ENCODE measurements around the gene SIM2. TPM values are rescaled to one million over a fixed set of nuclear protein-coding genes. Genes with fewer than 3 reads are reported as not detected.

The SIM2 gene
- total RNA-seq, 1 donor from 2014 or later: not detected

GRCh38 chr21:36723371-36723881 lies 24.5 kb downstream of the SIM2 start:
- Histone ChIP-seq H3K4me3 (no peak overlapping the region), H3K27me3 (ENCODE audit: low read depth) (peaks cover 83% of the 10 kb centered on the region), H3K27ac (replicated peaks) (no peak overlapping the region), H3K9me3 (replicated peaks) (no peaks in the 10 kb centered on the region), H3K36me3 (no peaks in the 10 kb centered on the region), H3K4me1 (no peaks in the 10 kb centered on the region)
- intact Hi-C loops (cut with micrococcal nuclease): no loop called here
- DNase-seq: no peak
- TF ChIP-seq CTCF (IDR thresholded peaks at IDR 0.05; ENCODE audit: borderline replicate concordance): no peak

GRCh38 chr21:36724660-36725059 lies 25.7 kb downstream of the SIM2 start:
- no peak for DNase-seq
- Histone ChIP-seq H3K9me3 (replicated peaks) (no peaks in the 10 kb centered on the region), H3K4me3 (no peak overlapping the region), H3K27ac (replicated peaks) (no peak overlapping the region), H3K4me1 (no peaks in the 10 kb centered on the region), H3K27me3 (ENCODE audit: low read depth) (peaks cover 80% of the 10 kb centered on the region), H3K36me3 (no peaks in the 10 kb centered on the region)
- intact Hi-C loops (cut with micrococcal nuclease): no loop called here
- TF ChIP-seq CTCF (IDR thresholded peaks at IDR 0.05; ENCODE audit: borderline replicate concordance): no peak

- DNase-seq: no peak
Observed at GRCh38 chr21:36725793-36726386, 27.0 kb downstream of the SIM2 start.

GRCh38 chr21:36727866-36728265 lies 29.0 kb downstream of the SIM2 start:
- no peaks in the 10 kb centered on the region for H3K36me3 ChIP-seq
- H3K27ac ChIP-seq (replicated peaks): no peak overlapping the region
- intact Hi-C loops (cut with micrococcal nuclease): no loop called here
- H3K9me3 ChIP-seq (replicated peaks): no peaks in the 10 kb centered on the region
- peaks cover 80% of the 10 kb centered on the region for H3K27me3 ChIP-seq (ENCODE audit: low read depth)
- TF ChIP-seq CTCF (IDR thresholded peaks at IDR 0.05; ENCODE audit: borderline replicate concordance): no peak
- no peak for DNase-seq
- no peak overlapping the region for H3K4me3 ChIP-seq
- H3K4me1 ChIP-seq: no peaks in the 10 kb centered on the region

More at GRCh38 chr21:36725793-36726386, 27.0 kb downstream of the SIM2 start:
- intact Hi-C loops (cut with micrococcal nuclease): no loop called here
- Histone ChIP-seq H3K27ac (replicated peaks) (no peak overlapping the region), H3K27me3 (ENCODE audit: low read depth) (peaks cover 82% of the 10 kb centered on the region), H3K4me3 (no peak overlapping the region), H3K4me1 (no peaks in the 10 kb centered on the region), H3K36me3 (no peaks in the 10 kb centered on the region), H3K9me3 (replicated peaks) (no peaks in the 10 kb centered on the region)
- TF ChIP-seq CTCF (IDR thresholded peaks at IDR 0.05; ENCODE audit: borderline replicate concordance): no peak

- DNase-seq: no peak
- no peak overlapping the region for H3K27ac ChIP-seq (replicated peaks)
- no peak for TF ChIP-seq CTCF (IDR thresholded peaks at IDR 0.05; ENCODE audit: borderline replicate concordance)
- no peaks in the 10 kb centered on the region for H3K4me1 ChIP-seq
- H3K9me3 ChIP-seq (replicated peaks): no peaks in the 10 kb centered on the region
- no peaks in the 10 kb centered on the region for H3K36me3 ChIP-seq
- H3K4me3 ChIP-seq: no peak overlapping the region
- peaks cover 80% of the 10 kb centered on the region for H3K27me3 ChIP-seq (ENCODE audit: low read depth)
- intact Hi-C loops (cut with micrococcal nuclease): no loop called here
Observed at GRCh38 chr21:36728371-36729111, 29.6 kb downstream of the SIM2 start.

Measured in left ventricle myocardium inferior (tissue), 1 donor.